Neural progenitor cell (in vitro differentiated cells): ENCODE results near the gene CDK5R1. TPM values are rescaled to one million over a fixed set of nuclear protein-coding genes. Genes with fewer than 3 reads are reported as not detected.
A peak's percentile ranks its signal among the peaks of the same experiment; 100 is the strongest.

Experiments
- DNase-seq: peaks from one replicate; pipeline ENCODE4 v3.0.0-alpha.2; 2016; ENCODE audit warnings: low spot score
- H2AFZ ChIP-seq: fragments of 200-600 bp; sonication (generic); replicated peaks from 2 replicates; pipeline ENCODE4 v1.6.1; 2016; ENCODE audit warnings: antibody characterized with exemption
- H3F3A ChIP-seq: fragments of 200-600 bp; sonication (generic); 2 replicates; pipeline ENCODE4 v1.6.1; 2016; ENCODE audit warnings: antibody characterized with exemption, low read depth
- H3K27ac ChIP-seq: fragments of 200-600 bp; sonication (generic); 2 replicates; pipeline ENCODE4 v1.5.1; 2016; ENCODE audit warnings: mild to moderate bottlenecking
- H3K27me3 ChIP-seq: fragments of 200-600 bp; sonication (generic); 2 replicates; pipeline ENCODE4 v1.6.1; 2016; ENCODE audit warnings: mild to moderate bottlenecking, moderate library complexity
- H3K36me3 ChIP-seq: fragments of 200-600 bp; sonication (generic); 2 replicates; pipeline ENCODE4 v1.5.1; 2016
- H3K4me1 ChIP-seq: fragments of 200-600 bp; sonication (generic); 2 replicates; pipeline ENCODE4 v1.6.1; 2016; ENCODE audit warnings: mixed run types
- H3K4me2 ChIP-seq: fragments of 200-600 bp; sonication (generic); 2 replicates; pipeline ENCODE4 v1.6.1; 2016
- H3K4me3 ChIP-seq: fragments of 200-600 bp; sonication (generic); 2 replicates; pipeline ENCODE4 v1.5.1; 2016
- H3K79me2 ChIP-seq: fragments of 200-600 bp; sonication (generic); 2 replicates; pipeline ENCODE4 v1.6.1; 2016; ENCODE audit warnings: low read depth
- H3K9ac ChIP-seq: fragments of 200-600 bp; sonication (generic); 2 replicates; pipeline ENCODE4 v1.6.1; 2016
- H3K9me3 ChIP-seq: fragments of 200-600 bp; sonication (generic); 2 replicates; pipeline ENCODE4 v1.5.1; 2016; ENCODE audit warnings: low read depth
- H4K20me1 ChIP-seq: fragments of 200-600 bp; sonication (generic); 2 replicates; pipeline ENCODE4 v1.6.1; 2016; ENCODE audit warnings: low read depth
- H3K27ac Mint-ChIP-seq: 3 replicates; pipeline ENCODE4 v1.8.0; 2021; ENCODE audit warnings: mixed read lengths
- H3K27me3 Mint-ChIP-seq: 2 replicates; pipeline ENCODE4 v1.8.0; 2022; ENCODE audit warnings: low read depth, mild to moderate bottlenecking, inconsistent platforms, moderate library complexity, mixed read lengths; ENCODE audit not compliant: insufficient read depth
- H3K36me3 Mint-ChIP-seq: 3 replicates; pipeline ENCODE4 v1.8.0; 2021; ENCODE audit warnings: mixed read lengths
- H3K4me1 Mint-ChIP-seq: 3 replicates; pipeline ENCODE4 v1.8.0; 2021; ENCODE audit warnings: mixed read lengths
- H3K4me3 Mint-ChIP-seq: 3 replicates; pipeline ENCODE4 v1.8.0; 2021; ENCODE audit warnings: mild to moderate bottlenecking, moderate library complexity, mixed read lengths
- H3K9me3 Mint-ChIP-seq: 3 replicates; pipeline ENCODE4 v1.8.0; 2020; ENCODE audit warnings: mixed read lengths
- EZH2 ChIP-seq: fragments of 200-600 bp; sonication (generic); IDR thresholded peaks from 2 replicates; pipeline ENCODE4 v1.6.1; 2017; ENCODE audit warnings: antibody characterized with exemption, mild to moderate bottlenecking, moderate library complexity
- EZH2phosphoT487 ChIP-seq: fragments of 200-600 bp; sonication (generic); IDR thresholded peaks from 2 replicates; pipeline ENCODE4 v1.6.1; 2017; ENCODE audit warnings: antibody characterized with exemption
- total RNA-seq: library from RNA; depleted of rRNA; stranded (reverse); fragments of >200 nt; gene quantifications from 2 replicates; pipeline ENCODE4 v1.2.3, GENCODE V29; 2015; ENCODE audit warnings: low replicate concordance
- TF ChIP-seq, protein P1 (sequence below): fragments of 200-600 bp; sonication (generic); IDR thresholded peaks from 2 replicates; pipeline ENCODE4 v1.5.1; 2017; ENCODE audit warnings: antibody characterized with exemption, mild to moderate bottlenecking

Gene CDK5R1
- 6.9 and 8.8 TPM in 2 replicates for total RNA-seq

DNA sequence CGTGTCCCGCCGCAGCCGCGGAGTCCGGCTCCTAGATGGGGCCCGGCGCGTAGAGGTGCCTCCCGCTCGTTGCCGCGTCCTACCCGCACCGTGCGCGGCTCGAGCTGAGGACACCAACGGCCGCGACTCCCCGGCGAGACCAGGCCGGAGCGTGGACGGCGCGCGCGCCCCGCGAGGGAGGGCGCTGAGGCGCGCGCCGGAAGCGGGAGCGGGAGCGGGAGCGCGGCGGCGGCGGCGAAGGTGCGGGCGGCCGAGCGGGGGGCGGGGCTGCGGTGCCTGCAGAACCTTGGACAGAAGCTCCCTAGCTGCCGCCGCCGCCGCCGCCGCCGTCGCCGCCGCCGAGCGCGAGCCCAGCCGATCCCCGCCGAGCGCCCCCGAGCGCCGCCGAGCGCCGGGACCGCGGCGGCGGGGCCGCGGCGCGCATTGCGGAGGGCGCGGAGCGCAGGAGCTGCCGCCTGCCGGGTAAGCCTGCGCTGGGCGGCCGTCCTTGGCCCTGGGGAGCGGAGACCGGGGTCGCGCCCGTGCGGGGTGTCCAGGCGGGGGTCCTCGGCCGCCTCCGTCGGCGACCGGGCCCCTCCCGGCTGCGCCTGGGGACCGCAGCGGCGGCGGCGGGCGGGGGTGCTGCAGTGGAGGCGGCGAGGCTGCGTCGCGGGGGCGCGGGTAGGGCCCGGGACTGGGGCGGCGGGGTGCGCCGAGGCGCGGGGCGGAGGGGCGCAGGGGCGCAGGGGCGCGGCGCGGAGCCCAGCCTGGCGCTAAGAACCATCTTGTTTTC is at the start of gene CDK5R1:
TSS of gene CDK5R1 (plus strand) at position 293 of the 772 bp plus-strand sequence. CDS start 628 bp downstream, outside the sequence.
- peaks cover 39% of the 10 kb centered on the region for H3F3A ChIP-seq
- peak within 1 kb of the TSS; percentile 79 for H2AFZ ChIP-seq
- peaks cover 31% of the 10 kb centered on the region for H3K79me2 ChIP-seq
- H3K27ac Mint-ChIP-seq: peak within 1 kb of the TSS; percentile 53
- peaks cover 78% of the 10 kb centered on the region for H3K4me1 Mint-ChIP-seq
- peaks cover 19% of the 10 kb centered on the region for H3K36me3 Mint-ChIP-seq
- peak within 1 kb of the TSS; percentile 96 for H3K4me2 ChIP-seq
- TF ChIP-seq EZH2: no peak
- TF ChIP-seq EZH2phosphoT487: no peak
- H3K9me3 ChIP-seq: no peaks in the 10 kb centered on the region
- H3K27me3 Mint-ChIP-seq: peaks cover 5% of the 10 kb centered on the region
- H3K4me3 Mint-ChIP-seq: peak within 1 kb of the TSS; percentile 89
- peak within 1 kb of the TSS; percentile 94 for H3K4me3 ChIP-seq
- H3K27me3 ChIP-seq: no peaks in the 10 kb centered on the region
- H3K27ac ChIP-seq: no peak within 1 kb of the TSS
- peak; percentile 94 for DNase-seq
- H3K9me3 Mint-ChIP-seq: no peaks in the 10 kb centered on the region
- H3K9ac ChIP-seq: peak within 1 kb of the TSS; percentile 54
- H4K20me1 ChIP-seq: peaks cover 45% of the 10 kb centered on the region
- H3K36me3 ChIP-seq: no peaks in the 10 kb centered on the region
- peaks cover 54% of the 10 kb centered on the region for H3K4me1 ChIP-seq

DNA sequence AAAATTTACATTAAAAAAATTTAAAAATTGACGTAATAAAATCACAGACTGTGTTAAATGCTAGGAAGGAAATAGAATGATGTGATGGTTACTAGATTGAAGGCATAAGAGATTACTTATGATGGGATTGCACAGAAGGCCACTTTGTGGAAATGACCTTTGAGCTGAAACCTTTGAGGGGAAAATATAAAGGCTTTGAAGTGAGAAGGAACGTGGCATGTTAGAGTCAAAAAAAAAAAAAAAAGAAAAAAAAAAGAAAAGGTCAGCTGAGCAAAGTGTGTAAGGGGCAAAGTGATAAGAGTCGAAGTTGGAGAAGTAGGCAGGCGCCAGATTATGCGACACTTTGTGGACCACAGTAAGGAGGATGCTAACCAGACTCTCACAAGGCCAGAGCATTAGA is 46.1 kb upstream of the CDK5R1 start:
- Histone ChIP-seq H3K4me3 (no peak overlapping the region), H3K36me3 (no peaks in the 10 kb centered on the region), H3K4me2 (no peak overlapping the region), H2AFZ (no peak overlapping the region), H3K79me2 (peaks cover 14% of the 10 kb centered on the region), H3K9ac (no peak overlapping the region), H3K9me3 (no peaks in the 10 kb centered on the region), H4K20me1 (peaks cover 11% of the 10 kb centered on the region), H3F3A (no peaks in the 10 kb centered on the region), H3K4me1 (no peaks in the 10 kb centered on the region), H3K27me3 (peaks cover 12% of the 10 kb centered on the region), H3K27ac (no peak overlapping the region)
- Mint-ChIP-seq H3K27me3 (peaks cover 3% of the 10 kb centered on the region), H3K9me3 (peaks cover 11% of the 10 kb centered on the region), H3K4me1 (peaks cover 8% of the 10 kb centered on the region), H3K27ac (no peak overlapping the region), H3K36me3 (no peaks in the 10 kb centered on the region), H3K4me3 (no peak overlapping the region)
- no peak for DNase-seq
- TF ChIP-seq, protein P1, sequence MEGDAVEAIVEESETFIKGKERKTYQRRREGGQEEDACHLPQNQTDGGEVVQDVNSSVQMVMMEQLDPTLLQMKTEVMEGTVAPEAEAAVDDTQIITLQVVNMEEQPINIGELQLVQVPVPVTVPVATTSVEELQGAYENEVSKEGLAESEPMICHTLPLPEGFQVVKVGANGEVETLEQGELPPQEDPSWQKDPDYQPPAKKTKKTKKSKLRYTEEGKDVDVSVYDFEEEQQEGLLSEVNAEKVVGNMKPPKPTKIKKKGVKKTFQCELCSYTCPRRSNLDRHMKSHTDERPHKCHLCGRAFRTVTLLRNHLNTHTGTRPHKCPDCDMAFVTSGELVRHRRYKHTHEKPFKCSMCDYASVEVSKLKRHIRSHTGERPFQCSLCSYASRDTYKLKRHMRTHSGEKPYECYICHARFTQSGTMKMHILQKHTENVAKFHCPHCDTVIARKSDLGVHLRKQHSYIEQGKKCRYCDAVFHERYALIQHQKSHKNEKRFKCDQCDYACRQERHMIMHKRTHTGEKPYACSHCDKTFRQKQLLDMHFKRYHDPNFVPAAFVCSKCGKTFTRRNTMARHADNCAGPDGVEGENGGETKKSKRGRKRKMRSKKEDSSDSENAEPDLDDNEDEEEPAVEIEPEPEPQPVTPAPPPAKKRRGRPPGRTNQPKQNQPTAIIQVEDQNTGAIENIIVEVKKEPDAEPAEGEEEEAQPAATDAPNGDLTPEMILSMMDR: no peak
- TF ChIP-seq EZH2phosphoT487 (no peak), EZH2 (no peak)

DNA sequence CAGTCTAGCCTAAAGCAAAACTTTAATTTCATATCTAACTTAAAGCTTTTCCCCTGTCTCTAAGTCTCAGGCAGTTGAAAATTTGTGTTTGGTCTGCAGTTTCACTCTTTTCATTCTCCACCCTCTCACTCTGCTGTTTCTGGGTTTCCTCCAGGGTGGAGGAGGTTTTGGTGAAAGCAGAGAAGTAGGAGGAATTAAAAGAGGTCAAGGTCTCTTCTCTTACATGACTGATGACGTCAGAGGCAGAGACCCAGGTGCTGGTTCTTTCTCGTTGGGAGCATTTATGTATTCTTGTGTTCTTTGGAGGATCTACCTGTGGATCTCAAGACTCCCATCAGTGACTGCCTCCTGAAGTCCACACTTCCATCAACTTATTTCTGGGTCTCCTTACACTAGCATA is 44.9 kb upstream of the CDK5R1 start:
- Histone ChIP-seq H3K27ac (no peak overlapping the region), H3F3A (no peaks in the 10 kb centered on the region), H3K36me3 (peaks cover 1% of the 10 kb centered on the region), H3K9me3 (no peaks in the 10 kb centered on the region), H3K79me2 (peaks cover 25% of the 10 kb centered on the region), H3K9ac (no peak overlapping the region), H2AFZ (no peak overlapping the region), H4K20me1 (peaks cover 23% of the 10 kb centered on the region), H3K4me2 (no peak overlapping the region), H3K4me1 (peaks cover 7% of the 10 kb centered on the region), H3K27me3 (peaks cover 12% of the 10 kb centered on the region), H3K4me3 (no peak overlapping the region)
- DNase-seq: no peak
- TF ChIP-seq EZH2: no peak
- TF ChIP-seq, protein P1: no peak
- TF ChIP-seq EZH2phosphoT487: no peak
- H3K36me3 Mint-ChIP-seq: peaks cover 1% of the 10 kb centered on the region
- peaks cover 8% of the 10 kb centered on the region for H3K9me3 Mint-ChIP-seq
- H3K27me3 Mint-ChIP-seq: peaks cover 4% of the 10 kb centered on the region
- H3K4me1 Mint-ChIP-seq: peaks cover 19% of the 10 kb centered on the region
- H3K27ac Mint-ChIP-seq: no peak overlapping the region
- no peak overlapping the region for H3K4me3 Mint-ChIP-seq

- Histone ChIP-seq H3K9ac (no peak overlapping the region), H3K27me3 (peaks cover 12% of the 10 kb centered on the region), H4K20me1 (peaks cover 25% of the 10 kb centered on the region), H3K4me1 (peaks cover 7% of the 10 kb centered on the region), H3F3A (no peaks in the 10 kb centered on the region), H3K27ac (no peak overlapping the region), H2AFZ (peak overlapping the region; percentile 96), H3K4me3 (peak overlapping the region; percentile 94), H3K9me3 (no peaks in the 10 kb centered on the region), H3K4me2 (peak overlapping the region; percentile 67), H3K36me3 (peaks cover 13% of the 10 kb centered on the region), H3K79me2 (peaks cover 45% of the 10 kb centered on the region)
- Mint-ChIP-seq H3K4me3 (peak overlapping the region; percentile 95), H3K27me3 (peaks cover 4% of the 10 kb centered on the region), H3K4me1 (peaks cover 22% of the 10 kb centered on the region), H3K9me3 (peaks cover 8% of the 10 kb centered on the region), H3K36me3 (peaks cover 10% of the 10 kb centered on the region), H3K27ac (no peak overlapping the region)
- no peak for DNase-seq
- no peak for TF ChIP-seq EZH2phosphoT487
- TF ChIP-seq, protein P1: peak; percentile 93
- no peak for TF ChIP-seq EZH2
Measured at GRCh38 chr17:32443827-32444300, 42.9 kb upstream of the CDK5R1 start.
